ENCODE measurements around the gene PLCH1.

PLCH1 gene

DNA sequence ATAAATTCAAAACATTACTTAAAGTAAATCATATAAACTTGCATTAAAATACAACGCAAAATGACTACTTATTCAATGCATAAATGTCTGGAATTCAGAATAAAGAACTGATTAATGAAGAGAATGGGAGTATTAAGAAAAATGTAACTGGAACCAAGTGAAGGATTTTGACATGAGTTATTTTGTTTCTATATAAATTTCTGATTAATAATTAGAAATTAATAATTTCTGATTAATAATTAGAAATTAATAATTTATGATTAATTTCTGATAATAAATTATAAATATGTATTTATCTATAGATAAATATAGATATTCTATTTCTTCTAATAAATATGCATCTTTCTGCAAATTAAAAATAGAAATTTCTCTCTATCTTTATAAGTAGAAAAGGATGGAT is 291.4 kb downstream of the PLCH1 start:
- no peak for DNase-seq

- no peak for DNase-seq
Observed at GRCh38 chr3:155449613-155450267, 295.1 kb downstream of the PLCH1 start.

- DNase-seq = no peak
Observed at GRCh38 chr3:155448531-155448930, 296.3 kb downstream of the PLCH1 start.

- DNase-seq = no peak
Observed at GRCh38 chr3:155446366-155446765, 298.5 kb downstream of the PLCH1 start.

GRCh38 chr3:155444771-155445170 is 300.1 kb downstream of the PLCH1 start:
- no peak for DNase-seq

GRCh38 chr3:155443815-155444214 is 301.1 kb downstream of the PLCH1 start:
- no peak for DNase-seq

- DNase-seq = no peak
Observed at GRCh38 chr3:155442072-155442471, 302.8 kb downstream of the PLCH1 start.

GRCh38 chr3:155441506-155441905 is 303.4 kb downstream of the PLCH1 start:
- no peak for DNase-seq

DNA sequence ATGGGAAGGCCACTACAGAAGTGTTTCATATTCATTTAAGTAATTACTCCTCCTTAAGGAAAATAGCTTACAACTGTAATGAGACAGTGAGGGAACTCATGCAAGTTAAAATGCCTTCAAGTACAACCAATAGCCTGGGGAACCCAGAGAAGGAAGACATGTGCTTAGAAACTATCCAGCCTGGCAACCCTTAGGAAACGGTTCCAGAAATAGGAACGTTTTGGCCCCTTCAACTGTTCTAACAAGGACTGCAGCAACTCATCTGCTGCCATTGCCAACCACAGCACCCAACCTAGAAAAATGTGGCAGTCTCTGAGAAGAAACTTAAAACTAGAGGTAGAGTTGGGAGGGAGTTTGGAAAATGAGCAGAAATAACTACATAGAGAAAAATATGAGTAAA is 303.8 kb downstream of the PLCH1 start:
- no peak for DNase-seq

DNA sequence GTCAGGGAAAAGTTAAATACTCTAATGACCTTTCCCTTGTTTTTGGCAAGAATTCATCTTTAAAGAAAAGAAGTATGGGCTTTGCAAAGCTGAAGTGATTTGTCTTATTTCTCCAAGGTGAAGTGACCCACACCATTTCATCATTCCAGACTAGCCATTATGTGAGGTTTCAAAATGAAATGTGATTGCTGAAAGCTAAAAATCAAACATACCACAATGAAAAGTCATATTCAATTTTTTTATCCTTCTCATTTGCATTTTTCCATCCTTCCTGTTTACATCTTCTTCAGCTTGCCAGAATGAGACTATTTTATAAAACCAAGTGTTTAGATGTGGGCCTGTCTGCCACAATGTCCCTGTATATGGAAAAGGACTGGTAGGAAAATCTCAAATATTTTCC is 309.1 kb downstream of the PLCH1 start:
- DNase-seq = no peak

DNA sequence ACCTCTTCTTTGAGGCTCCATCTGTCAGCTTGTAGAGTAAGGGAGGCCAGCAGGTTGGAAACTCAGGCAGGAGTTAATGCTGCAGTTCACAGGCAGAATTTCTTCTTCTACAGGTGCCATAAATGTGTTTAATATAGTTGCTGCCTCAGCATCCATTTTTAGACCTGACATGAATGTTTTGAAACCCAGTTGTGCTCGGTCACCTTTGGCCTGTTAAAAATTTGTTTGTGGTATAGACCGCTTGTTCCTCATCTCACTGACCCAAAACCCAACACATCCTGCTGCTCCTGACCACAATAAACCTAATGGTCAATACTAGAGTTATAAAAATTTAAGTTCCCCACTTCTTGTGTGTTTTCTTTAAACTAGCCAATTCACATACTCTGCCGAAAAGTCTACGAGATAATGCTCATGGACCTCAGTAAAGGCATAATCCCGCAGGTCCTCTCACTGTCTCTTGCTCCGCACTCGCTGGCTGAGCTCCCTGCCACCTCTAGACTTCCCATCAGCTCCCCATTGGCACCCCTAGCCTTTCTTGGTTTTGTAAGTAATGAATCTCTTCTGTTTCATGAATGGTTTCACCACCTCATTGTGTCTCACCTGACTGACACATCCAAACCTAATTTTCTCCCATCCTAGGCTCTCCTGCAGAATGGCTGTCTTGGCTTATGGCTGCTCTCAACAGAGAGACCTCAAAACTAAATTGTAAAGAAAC is 312.9 kb downstream of the PLCH1 start:
- DNase-seq = no peak

DNA sequence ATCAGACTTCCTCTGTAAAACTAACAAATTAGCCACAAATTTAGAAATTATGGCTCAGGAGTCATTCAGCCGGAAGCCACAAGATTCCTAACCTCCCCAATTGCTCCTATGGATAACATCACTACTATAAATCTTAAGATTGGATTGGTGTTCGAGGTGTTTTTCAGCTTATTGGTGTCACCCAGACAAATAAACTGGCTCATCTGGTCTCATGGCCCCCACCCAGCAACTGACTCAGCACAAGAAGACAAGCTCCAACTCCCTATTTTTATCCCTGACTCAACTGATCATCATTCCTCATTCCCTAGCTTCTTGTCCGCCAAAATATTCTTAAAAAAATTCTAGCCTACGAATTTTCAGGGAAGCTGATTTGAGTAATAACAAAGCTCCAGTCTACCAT is 316.3 kb downstream of the PLCH1 start:
- no peak for DNase-seq

DNA sequence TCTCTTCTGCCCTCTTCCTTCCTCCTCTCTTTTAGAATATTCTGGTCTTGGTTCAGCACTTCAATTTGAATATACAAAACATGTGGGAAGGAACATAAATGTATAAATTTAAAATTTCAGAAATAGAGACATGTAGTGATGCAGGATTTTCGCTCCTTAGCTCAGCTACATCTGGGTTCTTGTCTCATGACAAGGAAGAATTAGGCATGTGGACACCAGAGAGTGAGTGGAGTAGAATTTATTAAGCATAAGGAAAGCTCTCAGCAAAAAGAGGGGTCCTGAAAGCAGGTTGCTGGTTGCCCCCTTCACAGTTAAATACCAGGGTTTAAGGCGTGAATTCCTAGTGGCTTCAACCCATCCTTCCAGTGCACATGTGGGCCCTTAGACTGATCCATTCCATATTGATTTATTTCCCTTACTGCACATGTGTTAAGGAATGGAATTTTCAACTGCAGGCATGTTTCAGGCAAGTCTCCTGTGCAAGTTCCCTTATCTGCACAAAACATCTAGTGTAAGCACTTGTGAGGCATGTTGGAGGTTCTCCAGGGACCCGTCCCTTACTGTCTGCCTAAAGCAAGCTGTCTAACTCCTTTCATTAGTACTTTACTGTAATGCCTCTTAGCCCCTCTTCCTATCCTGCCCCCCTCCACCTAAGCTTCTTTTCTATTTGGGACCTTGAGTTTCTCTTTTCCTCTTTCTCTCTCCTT is 318.2 kb downstream of the PLCH1 start:
- no peak for DNase-seq

DNA sequence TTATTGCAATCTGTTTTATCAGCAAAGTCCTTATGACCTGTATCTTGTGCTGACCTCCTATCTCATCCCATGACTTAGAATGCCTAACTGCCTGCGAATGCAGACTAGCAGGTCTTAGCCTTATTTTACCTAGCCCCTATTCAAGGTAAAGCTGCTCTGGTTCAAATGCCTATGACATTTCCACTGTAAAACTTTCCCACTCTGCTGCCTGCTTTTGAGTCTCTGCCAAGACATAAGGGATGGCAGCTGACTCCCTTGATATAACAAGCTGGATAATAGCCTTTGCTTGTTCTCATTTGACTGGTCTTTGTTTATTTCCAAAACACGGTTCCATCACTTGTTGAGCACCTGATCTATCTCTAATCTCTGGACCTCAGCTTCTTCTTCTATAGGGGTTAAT is 319.5 kb downstream of the PLCH1 start:
- no peak for DNase-seq

GRCh38 chr3:155424323-155424710 is 320.6 kb downstream of the PLCH1 start:
- DNase-seq = no peak

GRCh38 chr3:155423526-155424322 is 321.1 kb downstream of the PLCH1 start:
- no peak for DNase-seq

- DNase-seq = no peak
Observed at GRCh38 chr3:155420881-155421486, 323.9 kb downstream of the PLCH1 start.

DNA sequence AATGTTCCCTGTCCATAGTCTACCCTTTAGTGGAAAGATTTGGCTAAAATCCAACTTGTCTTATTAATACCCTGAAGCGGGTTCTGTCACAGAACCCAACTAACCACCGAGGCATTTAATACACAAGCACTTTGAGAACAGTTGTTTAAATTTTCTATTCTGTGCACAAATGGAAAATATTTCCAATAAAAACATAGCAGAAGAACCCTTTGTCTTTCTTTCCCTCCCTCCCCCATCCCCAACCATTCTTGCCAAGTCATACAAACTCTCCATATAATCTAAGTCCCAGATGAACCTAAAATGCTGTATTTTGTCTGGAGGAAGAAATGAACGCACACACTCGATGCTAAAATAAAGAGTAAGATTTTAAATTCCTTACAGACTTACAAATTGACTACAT is 324.5 kb downstream of the PLCH1 start:
- DNase-seq = no peak

GRCh38 chr3:155418407-155418806 is 326.5 kb downstream of the PLCH1 start:
- peak; percentile 50 for DNase-seq

DNA sequence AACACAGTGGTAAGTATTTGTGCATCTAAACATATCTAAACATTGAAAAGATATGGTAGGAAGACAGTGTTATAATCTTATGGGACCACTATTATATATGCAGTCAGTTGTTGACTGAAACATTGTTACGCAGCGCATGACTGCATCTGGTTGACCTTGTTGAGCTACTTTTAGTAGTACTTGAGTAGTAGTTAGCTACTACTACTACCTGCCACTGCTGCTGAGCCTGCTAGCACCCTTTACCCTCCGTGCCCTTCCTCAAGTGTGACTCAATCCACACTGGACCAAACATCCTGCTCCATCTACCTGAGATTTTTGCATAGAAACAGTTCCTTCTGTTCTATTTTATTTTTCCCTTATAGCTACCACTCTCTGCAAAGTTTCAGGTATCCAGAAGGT is 327.8 kb downstream of the PLCH1 start:
- DNase-seq = no peak

- no peak for DNase-seq
Observed at GRCh38 chr3:155416500-155417118, 328.3 kb downstream of the PLCH1 start.

GRCh38 chr3:155412904-155413303 is 332.0 kb downstream of the PLCH1 start:
- DNase-seq = no peak
